ENCODE measurements around the gene LBR. TPM values are rescaled to one million over a fixed set of nuclear protein-coding genes. Genes with fewer than 3 reads are reported as not detected.
"Not testable (repeated sequence)": the region's sequence is repeated elsewhere in the genome, so short reads cannot be mapped to it uniquely, and the experiment has no call there.

The LBR gene
- total RNA-seq, 1 donor from 2014 or later, result 22.1 TPM

- not testable (repeated sequence) for ATAC-seq; DNase-seq (ENCODE audit: low spot score)
Observed at GRCh38 chr1:225386860-225387259, 41.0 kb downstream of the LBR start.

GRCh38 chr1:225380691-225381090, 47.1 kb downstream of the LBR start:
- ATAC-seq (peak; percentile 54), DNase-seq (ENCODE audit: low spot score) (no peak)

- no peak for ATAC-seq
- DNase-seq (ENCODE audit: low spot score), result no peak
Observed at GRCh38 chr1:225378880-225379279, 49.0 kb downstream of the LBR start.

- DNase-seq (ENCODE audit: low spot score) (no peak), ATAC-seq (no peak)
Observed at GRCh38 chr1:225374996-225375395, 52.8 kb downstream of the LBR start.

GRCh38 chr1:225373155-225373554, 54.7 kb downstream of the LBR start:
- DNase-seq (ENCODE audit: low spot score), result no peak
- ATAC-seq, result no peak

GRCh38 chr1:225371366-225372010, 56.4 kb downstream of the LBR start:
- ATAC-seq (no peak), DNase-seq (ENCODE audit: low spot score) (no peak)

- ATAC-seq, result no peak
Observed at GRCh38 chr1:225368036-225368552, 59.7 kb downstream of the LBR start.

GRCh38 chr1:225366552-225366951, 61.3 kb downstream of the LBR start:
- ATAC-seq (no peak), DNase-seq (ENCODE audit: low spot score) (no peak)

More at GRCh38 chr1:225368036-225368552, 59.7 kb downstream of the LBR start:
- no peak for DNase-seq (ENCODE audit: low spot score)

GRCh38 chr1:225366018-225366417, 61.8 kb downstream of the LBR start:
- ATAC-seq (no peak), DNase-seq (ENCODE audit: low spot score) (no peak)

GRCh38 chr1:225364439-225364838, 63.4 kb downstream of the LBR start:
- DNase-seq (ENCODE audit: low spot score), result no peak
- ATAC-seq, result no peak

- no peak for DNase-seq (ENCODE audit: low spot score)
- ATAC-seq, result no peak
Observed at GRCh38 chr1:225362805-225363204, 65.0 kb downstream of the LBR start.

- no peak for ATAC-seq
- DNase-seq (ENCODE audit: low spot score), result no peak
Observed at GRCh38 chr1:225361176-225361575, 66.7 kb downstream of the LBR start.

GRCh38 chr1:225360119-225360518, 67.7 kb downstream of the LBR start:
- DNase-seq (ENCODE audit: low spot score) (no peak), ATAC-seq (peak; percentile 32)

GRCh38 chr1:225355863-225356262, 72.0 kb downstream of the LBR start:
- ATAC-seq (no peak), DNase-seq (ENCODE audit: low spot score) (no peak)

GRCh38 chr1:225354906-225355305, 72.9 kb downstream of the LBR start:
- DNase-seq (ENCODE audit: low spot score) (no peak), ATAC-seq (peak; percentile 93)

Other genes starting within 250 kb of the LBR start
- gene ENAH, start 225.1 kb upstream of the LBR start, total RNA-seq, result 21.3 TPM

Measured in left lobe of liver (tissue), 2 donors.